GM18907 (cell line): ENCODE measurements around the gene CDC45.
"Not testable (repeated sequence)": the region's sequence is repeated elsewhere in the genome, so short reads cannot be mapped to it uniquely, and the experiment has no call there.

Experiments
- ATAC-seq: cut with Tn5 transposase; IDR thresholded peaks from one replicate; pipeline ENCODE4 v1.9.1; 2021; ENCODE audit warnings: mild to moderate bottlenecking, moderate library complexity; ENCODE audit not compliant: unreplicated experiment

The CDC45 gene

GRCh38 chr22:19525666-19526065 is 45.9 kb downstream of the CDC45 start:
- no peak for ATAC-seq

- no peak for ATAC-seq
Measured at GRCh38 chr22:19526076-19526701, 46.5 kb downstream of the CDC45 start.

GRCh38 chr22:19526702-19527111 is 47.0 kb downstream of the CDC45 start:
- ATAC-seq, result no peak

GRCh38 chr22:19527321-19527721 is 47.6 kb downstream of the CDC45 start:
- no peak for ATAC-seq

- no peak for ATAC-seq
Measured at GRCh38 chr22:19527861-19528417, 48.2 kb downstream of the CDC45 start.

GRCh38 chr22:19529811-19530210 is 50.1 kb downstream of the CDC45 start:
- ATAC-seq, result no peak

GRCh38 chr22:19530751-19531150 is 51.0 kb downstream of the CDC45 start:
- no peak for ATAC-seq

GRCh38 chr22:19531327-19531726 is 51.6 kb downstream of the CDC45 start:
- ATAC-seq, result not testable (repeated sequence)

- no peak for ATAC-seq
Measured at GRCh38 chr22:19533049-19533626, 53.4 kb downstream of the CDC45 start.

GRCh38 chr22:19533857-19534256 is 54.1 kb downstream of the CDC45 start:
- no peak for ATAC-seq

- ATAC-seq, result no peak
Measured at GRCh38 chr22:19535001-19535400, 55.3 kb downstream of the CDC45 start.

- ATAC-seq, result no peak
Measured at GRCh38 chr22:19536564-19536963, 56.8 kb downstream of the CDC45 start.

- no peak for ATAC-seq
Measured at GRCh38 chr22:19537941-19538488, 58.3 kb downstream of the CDC45 start.

- ATAC-seq, result no peak
Measured at GRCh38 chr22:19540394-19540793, 60.7 kb downstream of the CDC45 start.

- ATAC-seq, result no peak
Measured at GRCh38 chr22:19543970-19544708, 64.4 kb downstream of the CDC45 start.

GRCh38 chr22:19545935-19546207 is 66.2 kb downstream of the CDC45 start:
- no peak for ATAC-seq

- ATAC-seq, result no peak
Measured at GRCh38 chr22:19546680-19547079, 67.0 kb downstream of the CDC45 start.

GRCh38 chr22:19547620-19548019 is 67.9 kb downstream of the CDC45 start:
- ATAC-seq, result no peak

GRCh38 chr22:19548427-19548826 is 68.7 kb downstream of the CDC45 start:
- ATAC-seq, result not testable (repeated sequence)

- ATAC-seq, result no peak
Measured at GRCh38 chr22:19548964-19549363, 69.2 kb downstream of the CDC45 start.

GRCh38 chr22:19549428-19549827 is 69.7 kb downstream of the CDC45 start:
- no peak for ATAC-seq

- no peak for ATAC-seq
Measured at GRCh38 chr22:19550382-19550781, 70.7 kb downstream of the CDC45 start.
